DMS53 treated with DMSO at 0.1 percent for 48 hours (cell line): ENCODE measurements around the gene EPHB2.

Experiments
- DNase-seq: peaks from one replicate; lab custom pipeline; 2025; ENCODE audit not compliant: unreplicated experiment; lab: John Stamatoyannopoulos, UW

EPHB2 gene

DNA sequence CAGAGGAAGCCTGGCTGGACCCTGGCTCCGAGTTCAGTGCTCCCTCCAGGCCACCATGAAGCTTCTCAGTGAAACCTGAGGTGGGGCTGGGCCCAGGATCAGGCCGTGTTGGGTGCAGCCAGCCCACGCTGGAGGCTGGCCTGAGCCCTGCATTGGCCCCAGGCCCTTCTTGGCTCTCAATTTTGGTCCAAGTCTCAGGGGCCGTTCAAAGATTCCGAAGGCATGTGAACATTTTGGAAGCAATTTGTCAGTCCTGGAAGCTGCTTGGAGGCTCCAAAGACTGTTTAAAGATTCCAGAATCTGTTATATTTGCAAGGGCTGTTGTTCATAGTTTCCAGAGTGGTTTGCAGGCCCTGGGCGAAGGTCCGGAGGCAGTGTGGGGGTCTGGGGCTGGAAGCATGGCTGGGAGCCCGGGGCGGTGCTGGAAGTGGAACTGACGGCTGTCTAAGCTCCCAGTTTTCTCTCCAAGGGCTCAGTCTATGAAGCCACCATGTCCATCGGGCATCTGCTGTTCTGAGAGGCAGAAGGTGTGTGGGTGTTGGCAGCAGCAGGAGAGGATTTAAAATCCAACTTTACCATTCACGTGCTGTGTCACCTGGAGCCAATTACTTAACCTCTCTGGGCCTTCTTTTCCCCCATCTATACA lies 104.9 kb downstream of the EPHB2 start:
- DNase-seq: no peak

DNA sequence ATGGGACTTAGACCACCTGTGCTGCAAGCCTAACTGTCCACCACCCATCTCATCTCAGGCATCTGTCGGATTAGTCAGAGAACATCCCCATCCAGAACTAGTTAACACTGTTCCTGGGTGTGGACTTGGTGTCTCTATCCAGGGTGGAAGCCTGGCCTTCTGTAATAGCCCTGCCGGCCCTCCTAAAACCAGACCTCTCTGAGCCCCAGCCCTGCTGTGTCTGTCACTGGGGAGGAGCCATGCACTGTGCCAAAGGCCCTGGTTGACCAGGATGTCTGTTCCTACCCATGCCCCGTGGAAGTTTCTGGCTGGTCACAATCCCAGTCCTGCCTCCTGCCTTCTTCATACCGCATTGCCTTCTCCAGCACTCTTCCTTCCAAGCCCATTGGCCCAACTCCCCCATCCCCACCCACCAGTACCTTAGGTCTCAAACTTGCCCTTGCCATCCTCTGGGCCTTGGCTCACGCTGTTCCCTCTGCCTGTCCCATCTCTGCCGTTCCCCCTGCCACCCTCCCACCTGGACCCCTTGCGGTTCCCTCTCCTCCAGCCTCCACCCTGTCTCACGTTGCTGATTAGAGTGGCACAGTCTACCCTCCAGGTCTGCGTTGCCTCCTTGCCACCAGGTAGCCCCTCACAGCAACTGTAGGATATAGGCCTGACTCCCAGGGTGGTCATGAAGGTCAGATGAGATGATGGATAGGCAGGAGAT lies 105.6 kb downstream of the EPHB2 start:
- no peak for DNase-seq

DNA sequence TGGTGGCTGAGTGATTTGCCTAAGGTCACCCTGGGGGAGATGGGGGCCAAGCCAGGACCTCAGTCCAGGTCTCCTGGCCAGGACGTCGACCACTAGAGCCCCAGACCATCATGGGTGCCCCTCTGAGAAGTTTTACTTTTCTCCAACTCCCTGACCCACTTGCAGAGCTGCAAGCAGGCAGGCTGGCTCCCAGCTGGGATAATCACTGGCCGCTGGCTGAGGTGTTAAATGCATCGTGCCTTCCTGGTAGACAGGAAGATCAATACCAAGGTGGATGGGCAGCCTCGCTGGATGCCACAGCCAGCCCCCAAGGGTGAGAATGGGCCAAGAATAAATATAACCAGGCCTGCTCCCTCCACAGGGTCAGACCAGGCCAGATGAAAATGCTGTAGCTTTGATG lies 106.2 kb downstream of the EPHB2 start:
- DNase-seq: no peak

DNA sequence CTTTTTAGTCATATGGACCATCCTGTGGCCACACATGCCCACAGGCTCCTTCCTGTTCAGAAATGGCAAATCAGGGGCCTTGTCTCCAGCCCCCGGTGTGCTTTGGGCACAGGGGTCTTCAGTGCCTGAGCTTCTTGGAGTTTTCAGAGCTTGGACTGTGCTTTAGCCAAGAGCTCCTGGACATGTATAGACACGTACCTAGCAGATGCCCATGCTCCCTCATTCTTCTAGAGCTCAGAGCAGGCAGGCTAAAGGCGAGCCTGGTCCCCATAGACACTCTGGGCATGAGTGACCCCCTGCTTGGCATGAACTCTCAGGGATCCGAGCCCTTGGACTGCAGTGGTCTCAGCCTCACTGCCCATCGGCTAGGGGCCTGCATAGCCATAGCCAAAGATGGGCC lies 106.8 kb downstream of the EPHB2 start:
- DNase-seq: no peak

DNA sequence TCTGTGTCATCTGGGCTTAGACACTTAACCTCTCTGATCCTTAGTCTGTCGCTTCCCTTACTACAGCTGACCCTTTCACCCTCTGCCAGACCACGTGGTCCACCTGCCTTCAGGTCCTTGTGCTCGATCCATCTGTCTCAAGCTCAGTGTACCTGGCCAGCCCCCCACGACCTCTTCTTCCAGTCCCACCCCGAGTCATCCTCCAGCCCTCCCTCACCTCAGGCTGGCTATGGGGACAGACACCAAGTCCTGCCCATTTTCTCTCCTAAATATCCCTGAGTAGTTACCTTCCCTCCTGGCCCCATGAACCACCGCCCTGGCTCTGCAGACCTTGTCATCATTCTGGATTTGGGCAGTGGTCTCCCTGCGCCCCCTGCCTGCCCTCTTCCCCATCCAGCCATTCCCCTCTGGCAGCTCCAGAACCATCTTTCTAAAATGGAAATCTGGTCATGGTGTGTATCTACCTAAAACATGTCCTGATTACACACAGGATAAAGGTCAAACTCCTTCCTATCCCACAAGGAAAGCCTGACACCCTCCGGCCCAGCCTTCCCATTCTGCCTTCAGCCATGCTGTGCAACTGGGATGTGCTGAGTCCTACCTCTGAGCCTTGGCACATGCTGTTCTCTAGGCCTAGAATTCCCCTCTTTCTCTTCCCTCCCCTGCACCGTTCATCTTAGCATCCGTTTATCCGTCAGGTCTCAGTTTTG lies 107.6 kb downstream of the EPHB2 start:
- no peak for DNase-seq

DNA sequence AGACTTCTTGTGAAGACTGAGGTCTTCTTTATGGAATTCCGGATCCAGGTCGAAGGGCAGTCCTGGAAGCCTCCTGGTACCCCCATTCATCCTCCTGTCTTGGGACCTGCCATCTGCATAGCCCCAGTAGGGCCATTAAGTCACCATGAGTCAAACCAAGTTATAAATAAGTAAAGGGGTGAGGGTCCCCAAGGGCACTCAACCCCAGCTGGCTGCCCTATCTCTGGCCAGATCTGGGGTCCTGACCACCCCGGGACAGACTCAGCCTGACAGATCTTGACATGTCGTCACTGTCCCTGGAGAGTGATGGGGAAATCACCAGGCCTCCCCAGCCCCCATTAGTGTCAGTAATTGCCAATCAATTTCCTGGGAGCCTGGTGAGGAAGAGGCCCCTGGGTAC lies 108.7 kb downstream of the EPHB2 start:
- no peak for DNase-seq

DNA sequence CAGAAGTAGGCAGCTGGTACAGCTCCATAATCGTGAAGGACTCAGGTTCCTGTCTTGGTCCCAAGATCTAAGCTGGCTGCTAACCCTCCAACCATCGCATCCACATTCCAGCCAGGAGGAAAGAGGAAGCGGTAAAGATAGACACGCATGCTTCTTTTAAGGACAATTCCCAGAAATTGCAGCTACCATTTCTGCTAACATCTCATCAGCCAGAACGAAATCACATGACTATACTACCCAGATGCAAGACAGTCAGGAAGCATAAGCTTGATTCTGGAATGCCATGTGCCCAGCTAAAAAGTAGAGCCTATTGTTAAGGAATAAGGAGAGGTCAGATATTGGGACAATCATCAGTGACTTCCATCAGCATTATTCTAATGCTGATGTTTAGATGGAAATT lies 110.4 kb downstream of the EPHB2 start:
- DNase-seq: no peak

DNA sequence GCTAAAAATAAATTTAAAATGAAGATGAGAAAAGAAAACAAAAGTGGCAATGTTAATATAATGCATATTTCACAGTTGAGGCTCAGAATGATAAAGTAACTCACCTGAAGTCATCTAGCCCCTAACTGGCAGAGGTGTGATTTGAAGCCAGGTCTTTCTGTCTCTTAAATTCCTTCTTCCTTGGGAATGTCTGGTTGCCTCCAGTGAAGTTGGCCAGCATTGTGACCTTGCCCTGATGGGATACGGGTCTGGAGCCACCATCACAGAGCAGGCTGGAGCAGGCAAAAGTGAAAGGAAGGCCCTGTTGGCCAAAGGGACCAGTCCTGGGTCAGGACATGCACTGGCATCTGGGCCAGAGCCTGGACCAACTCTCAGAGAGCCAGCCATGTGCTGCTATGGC lies 111.7 kb downstream of the EPHB2 start:
- no peak for DNase-seq

DNA sequence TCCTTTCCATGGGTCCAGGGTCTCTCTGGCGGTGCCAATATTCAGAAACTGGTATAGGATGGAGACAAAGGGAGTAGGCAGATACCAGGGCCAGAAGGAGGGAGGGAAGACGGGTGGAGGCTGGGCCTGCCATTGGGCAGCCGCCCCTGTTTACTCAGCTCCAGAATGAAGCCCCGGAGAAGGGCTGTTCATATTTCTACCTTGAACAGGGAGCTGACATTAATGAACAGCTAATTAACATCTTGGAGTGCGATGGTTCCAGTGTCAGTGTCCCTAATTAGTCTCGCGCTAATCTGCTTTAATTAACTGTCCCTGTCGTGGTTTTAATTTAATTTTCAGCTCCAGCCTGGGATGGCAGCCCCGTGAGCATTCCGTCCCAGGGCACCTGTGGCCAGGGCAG lies 113.8 kb downstream of the EPHB2 start:
- DNase-seq: no peak

DNA sequence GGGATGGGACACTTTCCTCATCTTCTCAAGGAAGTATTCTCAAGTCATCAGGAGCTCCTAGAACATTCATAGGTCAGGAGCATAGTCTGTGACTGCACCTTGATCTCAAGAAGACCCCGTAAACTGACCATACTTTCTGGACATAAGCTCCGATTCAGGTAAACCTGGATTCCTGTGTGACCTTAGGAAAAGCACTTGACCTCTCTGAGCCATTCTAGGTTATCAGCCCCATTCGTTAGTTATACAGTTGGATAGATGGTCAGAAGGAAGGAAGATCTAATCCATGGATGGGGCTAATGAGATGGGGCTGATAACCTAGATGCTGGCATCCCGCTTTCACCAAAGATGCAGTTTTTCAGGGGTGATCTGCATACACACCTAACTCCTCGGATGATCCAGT lies 114.3 kb downstream of the EPHB2 start:
- no peak for DNase-seq

DNA sequence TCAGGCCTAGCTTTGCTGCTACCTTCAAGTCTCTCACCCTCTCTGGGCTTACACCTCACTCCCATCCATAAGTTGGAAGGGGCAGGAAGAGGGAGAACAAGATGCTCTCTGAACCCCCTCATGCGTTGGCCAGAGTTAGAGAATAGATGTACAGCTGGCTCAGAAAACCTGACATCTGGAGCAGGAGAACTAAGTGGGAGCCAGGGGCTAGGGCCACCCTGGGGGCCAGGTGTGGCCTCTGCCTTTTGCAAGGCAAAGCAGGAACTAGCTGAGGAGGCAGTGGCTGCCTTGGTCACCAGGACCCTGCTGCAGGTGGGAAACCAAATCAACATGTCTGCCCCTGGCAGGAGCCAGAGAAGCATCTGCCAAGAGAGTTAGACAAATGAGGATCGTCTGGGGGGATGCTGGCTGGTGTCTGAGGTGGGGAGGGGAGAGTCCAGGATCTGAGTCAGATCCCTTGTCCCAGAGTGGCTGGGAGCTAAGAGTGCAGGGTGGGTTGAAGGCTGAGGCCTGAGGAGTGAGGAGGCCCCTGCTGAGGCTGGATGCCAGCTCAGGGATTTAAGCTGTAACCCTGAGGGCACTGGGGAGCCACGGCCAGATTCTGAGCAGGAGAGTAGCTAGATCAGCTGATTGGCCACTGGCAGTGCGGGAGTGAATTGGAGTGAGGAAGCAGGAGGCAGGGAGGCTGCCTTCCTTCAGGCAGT lies 115.0 kb downstream of the EPHB2 start:
- no peak for DNase-seq

DNA sequence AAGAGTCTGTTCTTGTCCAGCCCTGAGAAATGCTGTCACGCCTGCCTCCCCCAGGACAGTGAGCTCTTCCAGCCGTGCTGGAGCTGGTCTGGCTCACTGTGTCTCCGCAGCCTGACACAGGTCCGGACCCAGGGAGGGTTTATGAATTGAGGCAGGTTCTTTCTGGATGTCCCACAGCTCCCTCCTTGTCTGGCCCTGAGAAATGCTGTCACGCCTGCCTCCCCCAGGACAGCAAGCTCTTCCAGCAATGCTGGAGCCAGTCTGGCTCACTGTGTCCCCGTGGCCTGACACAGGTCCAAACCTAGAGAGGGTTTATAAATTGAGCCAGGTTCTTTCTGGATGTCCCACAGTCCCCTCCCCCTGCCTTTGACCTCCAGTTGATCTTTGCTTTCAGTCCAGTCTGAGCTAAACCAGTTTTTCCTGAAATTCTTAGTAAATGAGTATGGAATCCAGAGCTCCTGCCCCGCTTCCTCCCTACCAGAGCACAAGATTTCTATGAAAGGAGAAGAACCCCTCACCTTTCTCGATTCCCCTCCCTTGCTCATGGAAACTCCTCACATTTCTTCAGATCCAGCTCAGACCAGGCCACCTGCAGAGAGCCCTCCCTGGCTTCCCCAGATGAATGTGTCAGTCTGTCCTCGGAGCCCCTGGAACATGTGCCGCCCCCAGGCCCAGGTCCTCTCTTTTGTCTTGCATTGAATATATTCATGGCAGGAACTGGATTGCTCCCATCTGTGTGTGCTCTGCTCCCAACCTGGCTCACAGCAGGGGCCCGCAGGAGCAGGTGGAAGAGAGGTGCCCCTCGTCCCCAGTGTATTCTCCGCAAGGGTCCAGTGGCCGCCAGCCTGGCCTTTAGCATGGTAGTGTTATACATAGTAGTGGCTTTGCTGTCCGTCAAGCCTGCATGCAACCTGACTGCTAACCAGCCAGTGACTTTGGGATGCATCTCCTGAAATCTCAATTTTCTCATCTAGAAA lies 116.3 kb downstream of the EPHB2 start:
- peak; percentile 86 for DNase-seq

DNA sequence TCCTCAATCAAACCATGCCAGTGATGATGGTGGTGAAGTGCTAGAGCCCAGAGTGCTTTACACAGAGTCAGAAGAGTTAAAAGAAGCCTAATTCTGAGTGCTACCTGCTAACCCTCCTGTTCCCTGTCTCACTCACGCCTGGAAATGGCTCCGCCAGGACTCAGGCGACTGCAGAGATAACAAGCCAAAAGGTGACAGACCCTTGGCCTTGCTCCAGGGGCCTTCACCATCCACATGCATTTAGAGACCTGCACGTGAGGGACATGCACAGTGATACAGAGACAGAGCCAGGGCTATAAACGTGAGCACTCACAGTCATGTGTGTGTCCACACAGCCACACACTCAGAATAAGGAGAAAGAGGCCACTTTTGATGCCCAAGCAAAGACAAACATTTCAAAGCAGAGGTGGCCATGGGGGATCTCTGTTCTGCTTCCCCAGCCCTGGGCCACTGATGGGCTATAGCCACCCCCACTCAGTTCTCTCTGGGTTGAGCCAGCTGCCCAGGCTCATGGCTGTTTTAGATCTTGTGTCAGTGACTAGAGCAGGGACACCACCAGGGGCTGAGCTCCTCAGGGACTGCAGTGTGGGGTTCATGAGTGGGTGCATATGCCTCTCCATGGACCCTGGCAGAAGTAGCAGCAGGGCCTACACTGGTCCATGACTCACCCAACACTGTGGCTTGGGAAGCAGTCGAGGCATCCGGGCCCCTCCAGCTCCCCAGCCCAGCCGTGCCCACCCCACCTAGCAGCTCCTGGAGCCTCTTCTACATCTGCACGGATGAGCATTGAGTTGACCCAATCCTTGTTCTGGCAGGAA lies 117.2 kb downstream of the EPHB2 start:
- DNase-seq: no peak

DNA sequence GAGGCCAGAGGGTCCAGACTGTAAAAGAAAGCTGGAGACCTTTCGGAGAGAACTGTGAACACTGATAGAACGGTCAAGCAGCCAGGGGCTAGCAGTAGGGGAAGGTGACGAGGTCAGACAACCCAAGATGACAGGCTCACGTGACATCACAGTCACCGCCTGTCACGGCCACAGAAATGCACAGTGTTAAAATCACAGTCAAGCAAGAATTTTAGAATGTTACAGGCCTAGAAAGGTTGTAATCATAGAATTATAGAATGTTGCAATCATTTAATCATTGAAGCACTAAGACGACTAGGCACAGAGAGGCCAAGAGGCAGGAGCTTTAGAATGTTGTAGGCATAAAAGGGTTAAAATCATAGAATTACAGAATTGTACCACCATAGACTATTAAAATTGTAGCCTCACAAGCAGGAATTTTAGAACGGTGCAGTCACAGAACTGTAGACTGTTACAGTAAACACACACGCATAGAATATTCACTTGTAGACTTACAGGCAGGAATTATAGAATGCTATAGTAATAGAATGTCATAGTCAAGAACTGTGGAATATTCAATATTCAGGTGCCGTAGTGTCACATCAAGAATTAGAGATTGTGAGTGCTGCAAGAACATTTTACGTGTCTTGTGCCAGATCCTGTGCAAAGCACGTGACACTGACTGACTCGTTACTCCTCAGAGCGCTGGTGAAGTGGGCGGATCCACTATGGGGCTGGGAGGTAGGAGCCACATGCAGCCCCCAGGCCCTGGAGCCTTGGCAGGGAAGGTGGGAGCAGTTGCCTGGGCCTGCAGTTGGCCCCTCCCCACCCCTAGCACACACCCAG lies 118.1 kb downstream of the EPHB2 start:
- no peak for DNase-seq

DNA sequence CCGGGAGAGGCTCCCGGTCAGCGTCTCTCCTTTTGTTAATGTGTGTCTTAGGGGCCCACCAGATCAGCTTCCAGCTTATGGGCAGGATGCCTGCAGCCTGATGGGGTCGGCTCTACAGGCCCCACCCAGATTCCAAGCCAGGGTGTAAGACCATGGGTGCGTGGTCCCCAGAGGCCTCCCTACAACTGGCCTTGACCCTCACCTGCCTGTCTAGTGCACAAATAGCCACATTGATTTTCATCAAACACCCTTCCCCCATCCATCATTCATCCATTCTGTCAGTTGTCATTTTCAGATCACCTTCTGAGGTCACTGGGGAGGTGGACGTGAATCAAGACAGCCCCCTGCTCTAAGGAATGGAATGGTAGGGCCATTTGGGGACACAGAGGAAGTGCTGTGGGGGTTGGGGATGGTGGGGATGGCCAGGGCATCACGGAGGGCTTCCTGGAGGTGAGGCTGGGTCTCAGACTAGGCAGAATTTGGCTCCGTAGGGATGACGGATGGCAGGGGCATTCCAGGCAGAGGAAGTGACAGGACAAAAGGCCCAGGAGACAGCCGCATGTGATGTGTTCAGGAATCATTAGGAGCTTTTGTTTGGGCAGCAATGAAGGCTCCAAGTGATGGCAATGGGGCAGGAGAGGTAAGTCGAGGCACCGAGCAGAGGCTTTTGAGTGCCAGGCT lies 118.8 kb downstream of the EPHB2 start:
- no peak for DNase-seq

DNA sequence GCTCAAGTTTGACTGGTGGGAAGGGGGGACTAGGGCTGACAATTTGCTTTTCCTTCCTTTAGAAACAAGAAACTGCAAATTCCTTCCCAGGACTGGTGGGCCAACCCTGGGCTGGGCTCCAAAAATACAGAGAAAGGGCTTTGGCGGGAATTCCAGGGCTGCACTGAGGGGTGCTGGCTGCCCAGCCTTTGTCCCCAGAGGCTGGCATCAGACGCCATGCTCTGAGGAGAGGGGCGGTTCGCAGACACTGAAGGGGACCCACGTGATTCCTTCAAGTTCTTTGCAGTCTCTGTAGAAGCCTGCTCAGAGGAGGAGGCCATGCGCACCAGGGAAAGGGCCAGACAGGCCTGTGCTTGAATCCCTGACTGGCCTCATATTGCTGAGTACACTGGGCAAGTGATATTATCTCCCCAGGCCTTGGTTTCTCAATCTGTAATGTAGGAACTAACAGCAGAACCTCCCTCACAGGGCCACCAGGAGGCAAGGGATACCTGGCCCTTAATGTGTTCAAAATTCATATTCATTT lies 119.5 kb downstream of the EPHB2 start:
- no peak for DNase-seq

DNA sequence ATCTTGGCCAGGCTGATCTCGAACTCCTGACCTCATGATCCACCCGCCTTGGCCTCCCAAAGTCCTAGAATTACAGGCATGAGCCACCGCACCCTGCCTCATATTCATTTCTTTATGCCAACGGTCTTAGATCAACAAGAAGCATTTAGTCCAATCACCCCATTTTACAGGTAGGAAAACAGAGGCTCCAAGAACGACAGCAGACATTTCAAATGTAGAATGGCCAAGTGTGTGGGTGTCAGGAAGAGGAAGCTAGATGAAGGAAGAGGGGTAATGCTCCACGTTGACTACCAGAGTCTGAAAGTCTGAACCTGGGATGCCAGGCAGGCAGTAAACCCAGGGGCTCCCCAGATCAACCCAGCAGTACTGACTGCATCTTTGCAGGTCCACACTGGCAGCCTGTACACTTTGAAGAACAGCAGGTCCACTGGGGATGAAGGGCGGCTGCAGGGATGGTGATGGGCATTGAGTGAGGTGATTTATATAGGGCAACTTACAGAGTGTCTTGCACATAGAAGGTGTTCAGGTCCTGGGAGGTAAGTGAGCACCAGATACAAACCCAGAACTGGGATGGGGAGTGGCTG lies 120.2 kb downstream of the EPHB2 start:
- no peak for DNase-seq
